IMR-90 (cell line): ENCODE measurements around the gene LMNTD2. TPM values are rescaled to one million over a fixed set of nuclear protein-coding genes. Genes with fewer than 3 reads are reported as not detected.

Experiments
- ATAC-seq: fragments of 200-7000 bp; cut with Tn5 transposase; 2 replicates; pipeline ENCODE4 v1.9.1; 2020; ENCODE audit warnings: low read depth, mild to moderate bottlenecking, moderate library complexity
- BruUV-seq: library from RNA; stranded (reverse); fragments of 400-500 nt; replicated peaks from 2 replicates; lab custom pipeline; 2021; lab: Mats Ljungman, UMichigan
- CTCF ChIA-PET: fragments of 300-600 bp; formaldehyde crosslinking; extraction: SDS; loops from one replicate; lab custom pipeline; 2021; ENCODE audit warnings: antibody characterized with exemption; lab: Yijun Ruan, JAX
- POLR2A ChIA-PET: fragments of 300-600 bp; sonication (Branson Sonifier 250); formaldehyde crosslinking; loops from one replicate; lab custom pipeline; 2022; ENCODE audit warnings: antibody characterized with exemption; ENCODE audit not compliant: unreplicated experiment; lab: Charles Lee
- DNase-seq: peaks from one replicate; pipeline ENCODE4 v3.0.0; 2013
- H2AFZ ChIP-seq: replicated peaks from 2 replicates; pipeline ENCODE3; 2013; ENCODE audit warnings: low read length, mild to moderate bottlenecking; ENCODE audit not compliant: poor library complexity
- H2AK5ac ChIP-seq: 2 replicates; pipeline ENCODE4 v1.6.1; 2013; ENCODE audit warnings: low read depth, low read length, inconsistent platforms
- H2AK9ac ChIP-seq: replicated peaks from 2 replicates; pipeline ENCODE3; 2013; ENCODE audit warnings: mild to moderate bottlenecking, low read depth, low read length, moderate library complexity; ENCODE audit not compliant: poor library complexity
- H2BK120ac ChIP-seq: 2 replicates; pipeline ENCODE4 v1.6.1; 2013; ENCODE audit warnings: low read depth, low read length, inconsistent platforms
- H2BK15ac ChIP-seq: 3 replicates; pipeline ENCODE4 v1.6.1; 2013; ENCODE audit warnings: low read depth, low read length, inconsistent platforms
- H2BK20ac ChIP-seq: 2 replicates; pipeline ENCODE4 v1.6.1; 2013; ENCODE audit warnings: low read depth, mild to moderate bottlenecking, inconsistent platforms, low read length, moderate library complexity
- H2BK5ac ChIP-seq: 2 replicates; pipeline ENCODE4 v1.6.1; 2013; ENCODE audit warnings: mild to moderate bottlenecking, low read depth, low read length, inconsistent platforms; ENCODE audit not compliant: poor library complexity, severe bottlenecking
- H3K14ac ChIP-seq: replicated peaks from 2 replicates; pipeline ENCODE4 v1.6.1; 2013; ENCODE audit warnings: low read depth, low read length, inconsistent platforms
- H3K18ac ChIP-seq: 2 replicates; pipeline ENCODE4 v1.6.1; 2013; ENCODE audit warnings: low read depth, low read length, control low read depth
- H3K23ac ChIP-seq: 2 replicates; pipeline ENCODE4 v1.6.1; 2013; ENCODE audit warnings: low read depth, low read length, inconsistent platforms
- H3K27ac ChIP-seq: 2 replicates; pipeline ENCODE4 v1.5.1; 2013; ENCODE audit warnings: mild to moderate bottlenecking, control low read depth, low read length; ENCODE audit not compliant: insufficient read depth
- H3K27me3 ChIP-seq: 2 replicates; pipeline ENCODE4 v1.6.1; 2013; ENCODE audit warnings: low read length; ENCODE audit not compliant: control insufficient read depth, insufficient read depth
- H3K36me3 ChIP-seq: 2 replicates; pipeline ENCODE4 v1.6.1; 2013; ENCODE audit warnings: low read length, mixed read lengths; ENCODE audit not compliant: control insufficient read depth, insufficient read depth
- H3K4ac ChIP-seq: 2 replicates; pipeline ENCODE4 v1.6.1; 2013; ENCODE audit warnings: low read depth, low read length, inconsistent platforms
- H3K4me1 ChIP-seq: 2 replicates; pipeline ENCODE4 v1.6.1; 2013; ENCODE audit warnings: low read length, mixed read lengths; ENCODE audit not compliant: control insufficient read depth, insufficient read depth
- H3K4me2 ChIP-seq: 2 replicates; pipeline ENCODE4 v1.6.1; 2013; ENCODE audit warnings: low read depth, mild to moderate bottlenecking, control low read depth, low read length, moderate library complexity
- H3K4me3 ChIP-seq: 2 replicates; pipeline ENCODE4 v1.5.1; 2013; ENCODE audit warnings: low read depth, mild to moderate bottlenecking, control low read depth, low read length, moderate library complexity; ENCODE audit not compliant: insufficient read depth
- H3K56ac ChIP-seq: 2 replicates; pipeline ENCODE4 v1.6.1; 2013; ENCODE audit warnings: low read length, inconsistent platforms; ENCODE audit not compliant: insufficient read depth; ENCODE audit errors: extremely low read depth
- H3K79me1 ChIP-seq, 2 experiments: 2 replicates each; pipeline ENCODE4 v1.6.1; 2013; ENCODE audit warnings: low read length in 2 of 2, inconsistent platforms in 1 of 2, low read depth in 1 of 2
- H3K9ac ChIP-seq: 2 replicates; pipeline ENCODE4 v1.6.1; 2013; ENCODE audit warnings: low read depth, low read length, control low read depth
- H3K9me1 ChIP-seq: 2 replicates; pipeline ENCODE4 v1.6.1; 2013; ENCODE audit warnings: low read length, inconsistent platforms; ENCODE audit not compliant: insufficient read depth
- H3K9me3 ChIP-seq: 2 replicates; pipeline ENCODE4 v1.6.1; 2013; ENCODE audit warnings: low read length; ENCODE audit not compliant: control insufficient read depth, insufficient read depth
- H4K20me1 ChIP-seq: 2 replicates; pipeline ENCODE4 v1.6.1; 2013; ENCODE audit warnings: low read length, inconsistent platforms; ENCODE audit not compliant: insufficient read depth
- H4K5ac ChIP-seq: 2 replicates; pipeline ENCODE4 v1.6.1; 2013; ENCODE audit warnings: mild to moderate bottlenecking, low read depth, low read length, control low read depth
- H4K8ac ChIP-seq, 2 experiments: 2 replicates each; pipeline ENCODE4 v1.6.1; 2013; ENCODE audit warnings: low read depth in 2 of 2, low read length in 2 of 2, control low read depth in 1 of 2, inconsistent platforms in 1 of 2
- H4K91ac ChIP-seq: 2 replicates; pipeline ENCODE4 v1.6.1; 2013; ENCODE audit warnings: low read depth, low read length, inconsistent platforms; ENCODE audit not compliant: insufficient read depth
- BHLHE40 ChIP-seq: fragments of 150-350 bp; IDR thresholded peaks from 2 replicates; pipeline ENCODE4 v1.6.1; 2016; ENCODE audit warnings: mild to moderate bottlenecking, low read depth, low read length
- CTCF ChIP-seq: conservative IDR thresholded peaks from 2 replicates; pipeline ENCODE4 v1.5.1; 2012; ENCODE audit warnings: mild to moderate bottlenecking, low read depth, low read length, improper control_type of control experiment
- FOS ChIP-seq: fragments of 150-350 bp; IDR thresholded peaks from 2 replicates; pipeline ENCODE4 v1.6.1; 2016; ENCODE audit warnings: low read depth, low read length
- MAZ ChIP-seq: IDR thresholded peaks from 2 replicates; pipeline ENCODE4 v1.6.1; 2012; ENCODE audit warnings: low read depth, mild to moderate bottlenecking, low read length, improper control_type of control experiment, moderate library complexity, borderline replicate concordance
- RAD21 ChIP-seq: IDR thresholded peaks from 2 replicates; pipeline ENCODE4 v1.6.1; 2012; ENCODE audit warnings: low read length, improper control_type of control experiment
- SMC3 ChIP-seq: fragments of 150-350 bp; IDR thresholded peaks from 2 replicates; pipeline ENCODE4 v1.6.1; 2016; ENCODE audit warnings: low read depth, mild to moderate bottlenecking, antibody characterized with exemption, low read length, moderate library complexity
- whole genome bisulfite sequencing, 2 experiments: methylation state at CpG; one replicate each; pipeline versions ENCODE4 v1.1.5 to v1.1.7; 2013; ENCODE audit warnings: missing lambda C conversion rate in 2 of 2; ENCODE audit not compliant: insufficient read length in 1 of 2; ENCODE audit errors: extremely low coverage in 2 of 2; 5-methylcytosine and 5-hydroxymethylcytosine counted together
- dilution Hi-C: fragments of 300-500 bp; cut with HindIII; formaldehyde crosslinking; loops from one replicate; pipeline ENCODE4 v1.14.3; 2018; ENCODE audit warnings: low sequenced_read_pairs; ENCODE audit not compliant: unreplicated experiment
- in situ Hi-C: fragments of 300-500 bp; cut with MboI; formaldehyde crosslinking; loops from 3 replicates; pipeline ENCODE4 v1.14.3; 2019; ENCODE audit warnings: low sequenced_read_pairs, inconsistent platforms, mixed read lengths
- intact Hi-C: fragments of 100-400 bp; cut with micrococcal nuclease; formaldehyde crosslinking; loops from 2 replicates; pipeline ENCODE4 v1.10.0; 2022
- polyA plus RNA-seq, 3 experiments: library from polyadenylated mRNA; depleted of rRNA; stranded (reverse); fragments of >200 nt; gene quantifications; 2 replicates each; pipeline ENCODE4 v1.2.3, GENCODE V29; 2012; ENCODE audit warnings: low replicate concordance in 1 of 3
- total RNA-seq: library from RNA; depleted of rRNA; stranded (reverse); fragments of >200 nt; gene quantifications from 2 replicates; pipeline ENCODE4 v1.2.3, GENCODE V29; 2012

Gene LMNTD2
- total and polyA plus RNA-seq, 2 of the 4 experiments (the other 2 are of a cell fraction), result 0.18 to 1.3 TPM

GRCh38 chr11:563066-563811 lies 2.7 kb upstream of the LMNTD2 start:
- no peak overlapping the region for H2AFZ ChIP-seq
- H3K27ac ChIP-seq, result no peak overlapping the region
- POLR2A ChIA-PET, result no interaction called here
- H3K36me3 ChIP-seq, result peaks cover 14% of the 10 kb centered on the region
- H2AK5ac ChIP-seq, result no peak overlapping the region
- in situ Hi-C loops, result no loop called here
- dilution Hi-C loops, result no loop called here
- H3K27me3 ChIP-seq, result peaks cover 9% of the 10 kb centered on the region
- no peaks in the 10 kb centered on the region for H3K9me3 ChIP-seq
- H3K79me1 ChIP-seq, result peaks cover 28 to 41% of the 10 kb centered on the region in 2 experiments; a peak in 3 of 4 replicates
- intact Hi-C loops, result no loop called here
- 93% methylated on average over 5 of the region's 18 CpGs; no CpG with 5 or more reads in 1 of the 2 experiments for WGBS, 2 experiments
- H3K9ac ChIP-seq, result no peak overlapping the region
- no TSS peak for BruUV-seq
- peaks cover 21% of the 10 kb centered on the region for H3K4me1 ChIP-seq
- peaks cover 29% of the 10 kb centered on the region for H4K20me1 ChIP-seq
- H3K56ac ChIP-seq, result no peak overlapping the region
- H3K18ac ChIP-seq, result no peak overlapping the region
- no peak overlapping the region for H3K4me2 ChIP-seq
- H2BK20ac ChIP-seq, result no peak overlapping the region
- H3K14ac ChIP-seq, result no peak overlapping the region
- H2BK120ac ChIP-seq, result no peak overlapping the region
- CTCF ChIA-PET, result interaction anchor here (1.3 kb wide), 1 partner anchor 9 kb away, joined by 3 read pairs; no protein-coding TSS in a partner anchor
- H2BK5ac ChIP-seq, result no peak overlapping the region
- H3K23ac ChIP-seq, result no peak overlapping the region
- no peak overlapping the region for H3K4ac ChIP-seq
- no peak overlapping the region for H2AK9ac ChIP-seq
- DNase-seq (no peak), ATAC-seq (no peak)
- peaks cover 5% of the 10 kb centered on the region; the same call in 1 of the 2 replicates for H3K9me1 ChIP-seq
- 0 out of 4 replicates have a peak overlapping the region, but pooled peaks of 1 of the 2 experiments have one; percentile 49 for H4K8ac ChIP-seq
- H3K4me3 ChIP-seq, result no peak overlapping the region
- TF ChIP-seq FOS, result no peak
- TF ChIP-seq SMC3, result no peak
- no peak for TF ChIP-seq MAZ
- TF ChIP-seq BHLHE40, result no peak
- no peak for TF ChIP-seq CTCF
- no peak for TF ChIP-seq RAD21
- H4K5ac ChIP-seq, result no peak overlapping the region; the same call in 1 of the 2 replicates
- no peak overlapping the region for H4K91ac ChIP-seq
- H2BK15ac ChIP-seq, result no peak overlapping the region
